ENCODE data around the gene MRLN. TPM values are rescaled to one million over a fixed set of nuclear protein-coding genes. Genes with fewer than 3 reads are reported as not detected.

MRLN gene
- total RNA-seq, 1 donor from 2014 or later, result not detected

DNA sequence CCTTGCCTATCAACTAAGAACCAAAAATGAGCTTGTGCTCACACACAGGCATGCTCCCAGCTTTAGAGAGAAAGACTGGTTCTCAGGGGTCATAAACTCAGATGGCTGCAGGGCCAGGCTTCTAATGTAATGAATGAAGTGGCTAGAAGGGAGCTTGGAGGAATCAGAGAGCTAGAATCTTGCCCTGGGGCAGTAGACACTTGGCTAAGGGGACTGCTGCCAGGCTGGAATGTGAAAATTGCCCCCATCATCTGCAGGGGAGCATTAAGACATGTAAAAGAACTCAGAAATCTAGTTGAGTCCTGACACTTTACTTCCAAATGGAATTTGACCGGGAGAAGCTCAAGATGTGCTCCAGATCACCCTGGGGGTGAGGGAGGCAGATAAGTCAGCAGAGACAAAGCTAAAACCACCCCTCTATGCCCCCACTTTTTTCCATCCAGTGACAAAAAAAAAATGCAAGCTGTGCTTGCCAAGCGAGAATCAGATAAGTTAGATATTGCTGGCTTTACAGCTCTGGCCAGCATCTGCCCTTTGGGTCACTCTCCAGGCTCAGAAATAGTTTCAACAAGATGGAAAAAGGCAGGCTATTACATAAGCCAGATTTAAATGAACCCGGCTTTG lies 41.3 kb downstream of the MRLN start:
- Histone ChIP-seq H3K36me3 (no peaks in the 10 kb centered on the region), H3K4me3 (no peak overlapping the region), H3K27me3 (ENCODE audit: low read depth) (peaks cover 26% of the 10 kb centered on the region), H3K9me3 (replicated peaks) (no peaks in the 10 kb centered on the region), H3K4me1 (peaks cover 17% of the 10 kb centered on the region), H3K27ac (replicated peaks) (no peak overlapping the region)
- TF ChIP-seq, protein P1, sequence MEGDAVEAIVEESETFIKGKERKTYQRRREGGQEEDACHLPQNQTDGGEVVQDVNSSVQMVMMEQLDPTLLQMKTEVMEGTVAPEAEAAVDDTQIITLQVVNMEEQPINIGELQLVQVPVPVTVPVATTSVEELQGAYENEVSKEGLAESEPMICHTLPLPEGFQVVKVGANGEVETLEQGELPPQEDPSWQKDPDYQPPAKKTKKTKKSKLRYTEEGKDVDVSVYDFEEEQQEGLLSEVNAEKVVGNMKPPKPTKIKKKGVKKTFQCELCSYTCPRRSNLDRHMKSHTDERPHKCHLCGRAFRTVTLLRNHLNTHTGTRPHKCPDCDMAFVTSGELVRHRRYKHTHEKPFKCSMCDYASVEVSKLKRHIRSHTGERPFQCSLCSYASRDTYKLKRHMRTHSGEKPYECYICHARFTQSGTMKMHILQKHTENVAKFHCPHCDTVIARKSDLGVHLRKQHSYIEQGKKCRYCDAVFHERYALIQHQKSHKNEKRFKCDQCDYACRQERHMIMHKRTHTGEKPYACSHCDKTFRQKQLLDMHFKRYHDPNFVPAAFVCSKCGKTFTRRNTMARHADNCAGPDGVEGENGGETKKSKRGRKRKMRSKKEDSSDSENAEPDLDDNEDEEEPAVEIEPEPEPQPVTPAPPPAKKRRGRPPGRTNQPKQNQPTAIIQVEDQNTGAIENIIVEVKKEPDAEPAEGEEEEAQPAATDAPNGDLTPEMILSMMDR (IDR thresholded peaks at IDR 0.05; ENCODE audit: borderline replicate concordance), result no peak
- DNase-seq, result no peak
- intact Hi-C loops (cut with micrococcal nuclease), result no loop called here

DNA sequence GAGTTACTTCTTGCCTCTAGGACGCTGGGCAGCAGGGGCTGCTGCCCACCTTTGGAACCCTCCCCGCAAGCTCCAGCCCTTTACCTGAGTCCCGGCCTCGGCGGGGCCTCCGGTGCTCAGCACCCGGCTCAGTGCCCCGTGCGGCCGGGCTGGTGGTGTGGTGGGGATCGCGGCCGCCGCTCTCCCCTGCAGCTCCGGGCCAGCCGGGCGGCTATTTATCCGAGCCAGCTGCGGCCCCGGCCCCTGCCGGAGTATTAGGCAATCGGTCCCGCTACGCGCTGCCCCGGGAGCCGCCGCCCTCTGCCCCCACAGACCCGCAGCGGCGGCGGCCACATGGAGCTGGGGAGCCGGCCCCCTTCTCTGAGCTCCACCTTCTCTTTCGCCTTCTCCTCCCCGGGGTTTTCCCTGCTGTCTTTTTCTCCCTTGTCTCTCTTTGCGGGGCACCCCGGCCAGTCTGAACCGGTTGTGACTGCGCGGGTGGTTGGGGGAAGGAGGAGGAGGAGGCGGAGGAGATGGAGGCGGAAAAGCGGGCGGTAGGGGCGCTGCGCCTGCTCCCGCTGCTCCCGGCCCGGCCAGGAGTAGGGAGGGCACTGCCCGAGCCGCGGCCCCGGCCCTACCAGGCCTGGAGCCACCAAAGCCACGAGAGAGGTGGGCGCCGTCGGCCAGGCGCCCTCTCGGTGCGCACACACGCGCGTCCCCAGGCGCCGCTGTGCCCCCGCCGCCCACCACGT lies 43.7 kb downstream of the MRLN start, which contains the start of gene SLC16A9:
TSS of gene SLC16A9 (minus strand) at position 456 of the 731 bp plus-strand sequence. CDS start 25,559 bp downstream, outside the sequence.
- DNase-seq, result peak; percentile 47
- Histone ChIP-seq H3K4me3 (peak within 1 kb of the TSS; percentile 78), H3K36me3 (no peaks in the 10 kb centered on the region), H3K27me3 (ENCODE audit: low read depth) (peaks cover 22% of the 10 kb centered on the region), H3K9me3 (replicated peaks) (no peaks in the 10 kb centered on the region), H3K4me1 (peaks cover 17% of the 10 kb centered on the region), H3K27ac (replicated peaks) (peak within 1 kb of the TSS; percentile 63)
- intact Hi-C loops (cut with micrococcal nuclease), result no loop called here
- TF ChIP-seq, protein P1 (IDR thresholded peaks at IDR 0.05; ENCODE audit: borderline replicate concordance), result peak; percentile 56

DNA sequence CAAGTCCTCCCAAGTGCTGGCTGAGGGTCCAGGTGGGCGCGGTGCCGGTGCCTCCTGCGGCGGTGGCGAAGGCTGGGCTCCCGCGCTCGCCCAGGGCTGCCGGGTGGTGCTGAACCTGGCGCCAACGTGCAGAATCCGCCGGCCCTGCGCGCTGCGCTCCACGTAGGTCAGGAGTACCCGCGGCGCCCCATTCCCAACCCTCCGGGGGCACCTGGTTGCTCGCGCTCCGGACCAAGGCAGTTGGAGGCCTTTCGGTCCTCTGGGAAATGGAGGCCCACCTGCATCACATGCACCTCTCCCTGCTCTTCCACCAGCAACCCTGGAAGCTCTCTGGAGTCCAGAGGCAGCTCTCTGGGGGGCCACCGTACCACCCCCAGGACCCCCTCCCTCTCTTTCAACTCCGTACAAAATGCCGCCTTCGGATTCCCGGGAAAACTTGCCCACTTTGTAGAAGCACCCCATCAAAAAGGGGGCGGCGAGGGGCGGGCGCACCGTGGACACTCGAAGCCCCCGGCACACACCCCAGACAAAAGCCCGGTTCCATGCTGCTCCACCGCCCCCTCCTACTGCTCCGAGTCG lies 44.4 kb downstream of the MRLN start:
- Histone ChIP-seq H3K4me1 (peaks cover 17% of the 10 kb centered on the region), H3K4me3 (peak overlapping the region; percentile 78), H3K27ac (replicated peaks) (peak overlapping the region; percentile 63), H3K36me3 (no peaks in the 10 kb centered on the region), H3K27me3 (ENCODE audit: low read depth) (peaks cover 22% of the 10 kb centered on the region), H3K9me3 (replicated peaks) (no peaks in the 10 kb centered on the region)
- intact Hi-C loops (cut with micrococcal nuclease), result no loop called here
- TF ChIP-seq, protein P1 (IDR thresholded peaks at IDR 0.05; ENCODE audit: borderline replicate concordance), result no peak
- DNase-seq, result peak; percentile 21

DNA sequence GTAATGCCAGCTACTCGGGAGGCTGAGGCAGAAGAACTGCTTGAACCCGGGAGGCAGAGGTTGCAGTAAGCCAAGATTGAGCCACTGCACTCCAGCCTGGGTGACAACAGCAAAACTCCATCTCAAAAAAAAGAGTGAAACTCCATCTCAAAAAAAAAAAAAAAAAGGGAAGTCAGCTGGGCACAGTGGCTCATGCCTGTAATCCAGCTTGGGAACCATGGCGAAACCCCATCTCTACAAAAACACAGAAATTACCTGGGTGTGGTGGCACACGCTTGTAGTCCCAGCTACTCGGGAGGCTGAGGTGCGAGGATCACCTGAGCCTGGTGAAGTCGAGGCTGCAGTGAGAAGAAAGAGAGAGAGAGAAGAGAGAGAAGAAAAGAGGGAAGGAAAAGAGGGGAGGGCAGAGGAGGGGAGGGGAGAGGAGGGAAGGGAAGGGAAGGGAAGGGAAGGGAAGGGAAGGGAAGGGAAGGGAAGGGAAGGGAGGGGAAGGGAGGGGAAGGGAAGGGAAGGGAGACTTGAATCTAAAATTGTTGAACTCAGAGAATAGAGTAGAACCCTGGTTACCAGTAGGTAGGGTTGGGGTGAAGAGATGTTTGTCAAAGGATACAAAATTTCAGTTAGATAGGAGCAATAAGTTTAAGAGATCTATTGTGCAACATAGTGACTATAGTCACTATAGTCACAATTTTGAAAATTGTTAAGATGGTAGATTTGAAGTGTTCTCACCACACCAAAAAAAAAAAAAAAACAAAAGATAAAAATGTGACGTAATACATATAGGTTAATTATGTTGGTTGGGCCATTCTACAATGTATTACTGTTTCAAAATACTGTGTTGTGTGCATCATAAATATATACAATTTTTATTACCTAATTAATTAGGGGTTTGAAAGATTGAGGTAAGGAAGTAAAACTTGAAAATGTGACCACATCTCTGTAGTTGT lies 46.1 kb downstream of the MRLN start:
- Histone ChIP-seq H3K27me3 (ENCODE audit: low read depth) (peaks cover 22% of the 10 kb centered on the region), H3K4me1 (peaks cover 17% of the 10 kb centered on the region), H3K36me3 (no peaks in the 10 kb centered on the region), H3K9me3 (replicated peaks) (no peaks in the 10 kb centered on the region), H3K4me3 (no peak overlapping the region), H3K27ac (replicated peaks) (no peak overlapping the region)
- DNase-seq, result no peak
- TF ChIP-seq, protein P1 (IDR thresholded peaks at IDR 0.05; ENCODE audit: borderline replicate concordance), result no peak
- intact Hi-C loops (cut with micrococcal nuclease), result no loop called here

DNA sequence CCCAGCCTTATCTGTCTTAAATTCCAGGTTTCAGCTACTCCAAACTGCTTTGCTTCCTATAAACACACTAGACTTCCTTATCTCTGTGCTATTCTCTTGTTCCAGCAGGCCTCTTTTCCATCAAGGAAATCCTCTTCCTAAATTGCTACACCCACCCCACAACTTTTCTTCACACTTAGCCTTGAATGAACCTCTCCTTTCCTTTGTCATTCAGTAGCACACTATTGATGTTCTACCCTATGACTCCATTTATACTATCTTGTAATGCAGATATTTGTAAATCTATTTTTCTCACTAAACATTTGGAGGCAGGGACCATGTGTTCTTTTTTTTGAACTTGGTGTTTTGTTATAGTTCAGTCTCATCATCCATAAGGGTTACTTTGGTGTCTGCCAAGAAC lies 47.3 kb downstream of the MRLN start:
- H3K27ac ChIP-seq (replicated peaks), result no peak overlapping the region
- no peak overlapping the region for H3K4me3 ChIP-seq
- no peaks in the 10 kb centered on the region for H3K9me3 ChIP-seq (replicated peaks)
- no peaks in the 10 kb centered on the region for H3K36me3 ChIP-seq
- DNase-seq, result no peak
- intact Hi-C loops (cut with micrococcal nuclease), result no loop called here
- peaks cover 22% of the 10 kb centered on the region for H3K27me3 ChIP-seq (ENCODE audit: low read depth)
- TF ChIP-seq, protein P1 (IDR thresholded peaks at IDR 0.05; ENCODE audit: borderline replicate concordance), result no peak
- H3K4me1 ChIP-seq, result peaks cover 17% of the 10 kb centered on the region

Data from left ventricle myocardium inferior (tissue), 1 donor.